ENCODE data around the gene SMIM8.
"Not testable (repeated sequence)": the region's sequence is repeated elsewhere in the genome, so short reads cannot be mapped to it uniquely, and the experiment has no call there.

SMIM8 gene

GRCh38 chr6:87291883-87292282 is 30.5 kb upstream of the SMIM8 start:
- H3K4me3 ChIP-seq (ENCODE audit: low read depth in 1 of 5, low read length in 5 of 5): no peak overlapping the region
- H3K9me3 ChIP-seq (ENCODE audit: control insufficient read depth in 5 of 5, low read length in 5 of 5): no peaks in the 10 kb centered on the region
- peaks cover 0 to 3% (median 0%) of the 10 kb centered on the region in 5 donors for H3K27me3 ChIP-seq (ENCODE audit: control insufficient read depth in 5 of 5, insufficient read depth in 4 of 5, low read length in 5 of 5)
- no peaks in the 10 kb centered on the region for H3K4me1 ChIP-seq (ENCODE audit: control insufficient read depth in 5 of 5, insufficient read depth in 5 of 5, low read length in 5 of 5)
- H3K36me3 ChIP-seq (ENCODE audit: control insufficient read depth in 5 of 5, insufficient read depth in 5 of 5, low read length in 5 of 5): no peaks in the 10 kb centered on the region
- no peak overlapping the region for H3K9ac ChIP-seq (ENCODE audit: low read length in 5 of 5)
- H3K27ac ChIP-seq (ENCODE audit: low read depth, low read length): no peak overlapping the region

GRCh38 chr6:87293526-87293925 is 28.9 kb upstream of the SMIM8 start:
- Histone ChIP-seq H3K27ac (ENCODE audit: low read depth, low read length) (no peak overlapping the region), H3K9ac (ENCODE audit: low read length in 5 of 5) (no peak overlapping the region), H3K36me3 (ENCODE audit: control insufficient read depth in 5 of 5, insufficient read depth in 5 of 5, low read length in 5 of 5) (no peaks in the 10 kb centered on the region), H3K4me3 (ENCODE audit: low read depth in 1 of 5, low read length in 5 of 5) (no peak overlapping the region), H3K9me3 (ENCODE audit: control insufficient read depth in 5 of 5, low read length in 5 of 5) (no peaks in the 10 kb centered on the region), H3K4me1 (ENCODE audit: control insufficient read depth in 5 of 5, insufficient read depth in 5 of 5, low read length in 5 of 5) (no peaks in the 10 kb centered on the region), H3K27me3 (ENCODE audit: control insufficient read depth in 5 of 5, insufficient read depth in 4 of 5, low read length in 5 of 5) (peaks cover 0 to 3% (median 0%) of the 10 kb centered on the region in 5 donors)

- Histone ChIP-seq H3K4me3 (ENCODE audit: low read depth in 1 of 5, low read length in 5 of 5) (no peak overlapping the region), H3K27ac (ENCODE audit: low read depth, low read length) (no peak overlapping the region), H3K9ac (ENCODE audit: low read length in 5 of 5) (no peak overlapping the region), H3K9me3 (ENCODE audit: control insufficient read depth in 5 of 5, low read length in 5 of 5) (no peaks in the 10 kb centered on the region), H3K4me1 (ENCODE audit: control insufficient read depth in 5 of 5, insufficient read depth in 5 of 5, low read length in 5 of 5) (no peaks in the 10 kb centered on the region), H3K36me3 (ENCODE audit: control insufficient read depth in 5 of 5, insufficient read depth in 5 of 5, low read length in 5 of 5) (no peaks in the 10 kb centered on the region), H3K27me3 (ENCODE audit: control insufficient read depth in 5 of 5, insufficient read depth in 4 of 5, low read length in 5 of 5) (peaks cover 0 to 5% (median 0%) of the 10 kb centered on the region in 5 donors)
These were observed 25.3 kb upstream of the SMIM8 start for GRCh38 chr6:87297119-87297518.

- H3K36me3 ChIP-seq (ENCODE audit: control insufficient read depth in 5 of 5, insufficient read depth in 5 of 5, low read length in 5 of 5); H3K27me3 ChIP-seq (ENCODE audit: control insufficient read depth in 5 of 5, insufficient read depth in 4 of 5, low read length in 5 of 5); H3K9me3 ChIP-seq (ENCODE audit: control insufficient read depth in 5 of 5, low read length in 5 of 5); H3K4me3 ChIP-seq (ENCODE audit: low read depth in 1 of 5, low read length in 5 of 5); H3K27ac ChIP-seq (ENCODE audit: low read depth, low read length); H3K4me1 ChIP-seq (ENCODE audit: control insufficient read depth in 5 of 5, insufficient read depth in 5 of 5, low read length in 5 of 5); H3K9ac ChIP-seq (ENCODE audit: low read length in 5 of 5): not testable (repeated sequence)
These were observed 21.1 kb upstream of the SMIM8 start for GRCh38 chr6:87301277-87301676.

- no peaks in the 10 kb centered on the region for H3K4me1 ChIP-seq (ENCODE audit: control insufficient read depth in 5 of 5, insufficient read depth in 5 of 5, low read length in 5 of 5)
- no peaks in the 10 kb centered on the region for H3K36me3 ChIP-seq (ENCODE audit: control insufficient read depth in 5 of 5, insufficient read depth in 5 of 5, low read length in 5 of 5)
- H3K4me3 ChIP-seq (ENCODE audit: low read depth in 1 of 5, low read length in 5 of 5): no peak overlapping the region
- peaks cover 0 to 2% (median 0%) of the 10 kb centered on the region in 5 donors for H3K27me3 ChIP-seq (ENCODE audit: control insufficient read depth in 5 of 5, insufficient read depth in 4 of 5, low read length in 5 of 5)
- peaks cover 0 to 2% (median 0%) of the 10 kb centered on the region in 5 donors for H3K9me3 ChIP-seq (ENCODE audit: control insufficient read depth in 5 of 5, low read length in 5 of 5)
- H3K27ac ChIP-seq (ENCODE audit: low read depth, low read length): no peak overlapping the region
- no peak overlapping the region for H3K9ac ChIP-seq (ENCODE audit: low read length in 5 of 5)
These were observed 13.4 kb upstream of the SMIM8 start for GRCh38 chr6:87308970-87309369.

GRCh38 chr6:87312860-87313259 is 9.5 kb upstream of the SMIM8 start:
- Histone ChIP-seq H3K4me3 (ENCODE audit: low read depth in 1 of 5, low read length in 5 of 5) (no peak overlapping the region), H3K27ac (ENCODE audit: low read depth, low read length) (no peak overlapping the region)

GRCh38 chr6:87315071-87315470 is 7.3 kb upstream of the SMIM8 start:
- no peak overlapping the region for H3K4me3 ChIP-seq (ENCODE audit: low read depth in 1 of 5, low read length in 5 of 5)
- H3K27me3 ChIP-seq (ENCODE audit: control insufficient read depth in 5 of 5, insufficient read depth in 4 of 5, low read length in 5 of 5): peaks cover 0 to 7% (median 0%) of the 10 kb centered on the region in 5 donors
- no peaks in the 10 kb centered on the region for H3K4me1 ChIP-seq (ENCODE audit: control insufficient read depth in 5 of 5, insufficient read depth in 5 of 5, low read length in 5 of 5)
- H3K9me3 ChIP-seq (ENCODE audit: control insufficient read depth in 5 of 5, low read length in 5 of 5): no peaks in the 10 kb centered on the region
- no peak overlapping the region for H3K9ac ChIP-seq (ENCODE audit: low read length in 5 of 5)
- no peak overlapping the region for H3K27ac ChIP-seq (ENCODE audit: low read depth, low read length)
- H3K36me3 ChIP-seq (ENCODE audit: control insufficient read depth in 5 of 5, insufficient read depth in 5 of 5, low read length in 5 of 5): no peaks in the 10 kb centered on the region

More at GRCh38 chr6:87312860-87313259, 9.5 kb upstream of the SMIM8 start:
- Histone ChIP-seq H3K36me3 (ENCODE audit: control insufficient read depth in 5 of 5, insufficient read depth in 5 of 5, low read length in 5 of 5) (no peaks in the 10 kb centered on the region), H3K27me3 (ENCODE audit: control insufficient read depth in 5 of 5, insufficient read depth in 4 of 5, low read length in 5 of 5) (peaks cover 0 to 7% (median 0%) of the 10 kb centered on the region in 5 donors), H3K9me3 (ENCODE audit: control insufficient read depth in 5 of 5, low read length in 5 of 5) (no peaks in the 10 kb centered on the region), H3K4me1 (ENCODE audit: control insufficient read depth in 5 of 5, insufficient read depth in 5 of 5, low read length in 5 of 5) (no peaks in the 10 kb centered on the region), H3K9ac (ENCODE audit: low read length in 5 of 5) (no peak overlapping the region)

- no peak overlapping the region for H3K4me3 ChIP-seq (ENCODE audit: low read depth in 1 of 5, low read length in 5 of 5)
- no peak overlapping the region for H3K27ac ChIP-seq (ENCODE audit: low read depth, low read length)
- no peaks in the 10 kb centered on the region for H3K9me3 ChIP-seq (ENCODE audit: control insufficient read depth in 5 of 5, low read length in 5 of 5)
- H3K4me1 ChIP-seq (ENCODE audit: control insufficient read depth in 5 of 5, insufficient read depth in 5 of 5, low read length in 5 of 5): peaks cover 0 to 12% (median 9%) of the 10 kb centered on the region in 5 donors
- no peaks in the 10 kb centered on the region for H3K36me3 ChIP-seq (ENCODE audit: control insufficient read depth in 5 of 5, insufficient read depth in 5 of 5, low read length in 5 of 5)
- H3K27me3 ChIP-seq (ENCODE audit: control insufficient read depth in 5 of 5, insufficient read depth in 4 of 5, low read length in 5 of 5): peaks cover 0 to 5% (median 0%) of the 10 kb centered on the region in 5 donors
- H3K9ac ChIP-seq (ENCODE audit: low read length in 5 of 5): no peak overlapping the region
These were observed 3.0 kb upstream of the SMIM8 start for GRCh38 chr6:87319271-87319987.

- H3K4me3 ChIP-seq (ENCODE audit: low read depth in 1 of 5, low read length in 5 of 5); H3K9me3 ChIP-seq (ENCODE audit: control insufficient read depth in 5 of 5, low read length in 5 of 5); H3K36me3 ChIP-seq (ENCODE audit: control insufficient read depth in 5 of 5, insufficient read depth in 5 of 5, low read length in 5 of 5); H3K27me3 ChIP-seq (ENCODE audit: control insufficient read depth in 5 of 5, insufficient read depth in 4 of 5, low read length in 5 of 5); H3K27ac ChIP-seq (ENCODE audit: low read depth, low read length); H3K9ac ChIP-seq (ENCODE audit: low read length in 5 of 5): not testable (repeated sequence)
- peaks cover 0 to 12% (median 9%) of the 10 kb centered on the region in 5 donors for H3K4me1 ChIP-seq (ENCODE audit: control insufficient read depth in 5 of 5, insufficient read depth in 5 of 5, low read length in 5 of 5)
These were observed 1.5 kb downstream of the SMIM8 start for GRCh38 chr6:87323880-87324279.

- Histone ChIP-seq H3K4me3 (ENCODE audit: low read depth in 1 of 5, low read length in 5 of 5) (no peak overlapping the region), H3K9me3 (ENCODE audit: control insufficient read depth in 5 of 5, low read length in 5 of 5) (no peaks in the 10 kb centered on the region), H3K27ac (ENCODE audit: low read depth, low read length) (no peak overlapping the region), H3K4me1 (ENCODE audit: control insufficient read depth in 5 of 5, insufficient read depth in 5 of 5, low read length in 5 of 5) (peaks cover 0 to 15% (median 9%) of the 10 kb centered on the region in 5 donors), H3K9ac (ENCODE audit: low read length in 5 of 5) (no peak overlapping the region), H3K36me3 (ENCODE audit: control insufficient read depth in 5 of 5, insufficient read depth in 5 of 5, low read length in 5 of 5) (no peaks in the 10 kb centered on the region), H3K27me3 (ENCODE audit: control insufficient read depth in 5 of 5, insufficient read depth in 4 of 5, low read length in 5 of 5) (no peaks in the 10 kb centered on the region)
These were observed 8.6 kb downstream of the SMIM8 start for GRCh38 chr6:87330961-87331360.
